ENCODE results near the gene LMNA.
A peak's percentile ranks its signal among the peaks of the same experiment; 100 is the strongest.

LMNA gene

DNA sequence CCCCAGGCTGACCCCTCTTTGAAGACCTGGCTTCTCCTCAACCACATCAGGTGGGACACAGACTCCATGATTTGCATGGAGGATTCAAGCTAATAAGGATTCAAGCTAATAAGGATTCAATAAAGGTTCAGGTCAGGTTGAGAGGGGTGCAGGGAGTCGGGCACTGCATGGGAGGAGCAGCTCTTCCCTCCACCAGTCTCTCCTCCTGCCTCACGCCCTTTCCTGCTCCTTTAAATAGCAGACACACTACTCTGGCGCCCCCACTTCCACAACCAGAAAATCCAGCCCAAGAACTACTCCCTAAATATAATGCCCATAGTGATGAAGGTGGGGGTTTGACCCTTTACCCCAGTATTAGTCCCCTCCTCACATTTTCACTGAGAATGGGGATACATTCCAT, 39.3 kb upstream of the LMNA start:
- TF ChIP-seq EP300 (IDR thresholded peaks at IDR 0.05; ENCODE audit: borderline replicate concordance) (peak; percentile 41; the same call in 1 of the 2 replicates), NFIC (IDR thresholded peaks at IDR 0.05) (no peak), TCF12 (IDR thresholded peaks at IDR 0.05; ENCODE audit: low read depth) (no peak), YY1 (IDR thresholded peaks at IDR 0.05; ENCODE audit: low read depth) (no peak), FOXM1 (IDR thresholded peaks at IDR 0.05; ENCODE audit: borderline replicate concordance, low read depth) (no peak), RAD21 (IDR thresholded peaks at IDR 0.05; ENCODE audit: low read depth) (peak; percentile 33; the same call in 1 of the 2 replicates), CREB1 (IDR thresholded peaks at IDR 0.05; ENCODE audit: low read depth) (no peak), EGR1 (IDR thresholded peaks at IDR 0.05) (no peak), CEBPB (IDR thresholded peaks at IDR 0.05) (no peak), TAF1 (IDR thresholded peaks at IDR 0.05; ENCODE audit: low read depth) (no peak), ZBTB7A (IDR thresholded peaks at IDR 0.05; ENCODE audit: low read depth) (no peak)
- TF ChIP-seq, protein P1, sequence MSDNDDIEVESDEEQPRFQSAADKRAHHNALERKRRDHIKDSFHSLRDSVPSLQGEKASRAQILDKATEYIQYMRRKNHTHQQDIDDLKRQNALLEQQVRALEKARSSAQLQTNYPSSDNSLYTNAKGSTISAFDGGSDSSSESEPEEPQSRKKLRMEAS (IDR thresholded peaks at IDR 0.05), result no peak
- TF ChIP-seq, protein P2, sequence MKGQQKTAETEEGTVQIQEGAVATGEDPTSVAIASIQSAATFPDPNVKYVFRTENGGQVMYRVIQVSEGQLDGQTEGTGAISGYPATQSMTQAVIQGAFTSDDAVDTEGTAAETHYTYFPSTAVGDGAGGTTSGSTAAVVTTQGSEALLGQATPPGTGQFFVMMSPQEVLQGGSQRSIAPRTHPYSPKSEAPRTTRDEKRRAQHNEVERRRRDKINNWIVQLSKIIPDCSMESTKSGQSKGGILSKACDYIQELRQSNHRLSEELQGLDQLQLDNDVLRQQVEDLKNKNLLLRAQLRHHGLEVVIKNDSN (IDR thresholded peaks at IDR 0.05), result no peak
- TF ChIP-seq, protein P3, sequence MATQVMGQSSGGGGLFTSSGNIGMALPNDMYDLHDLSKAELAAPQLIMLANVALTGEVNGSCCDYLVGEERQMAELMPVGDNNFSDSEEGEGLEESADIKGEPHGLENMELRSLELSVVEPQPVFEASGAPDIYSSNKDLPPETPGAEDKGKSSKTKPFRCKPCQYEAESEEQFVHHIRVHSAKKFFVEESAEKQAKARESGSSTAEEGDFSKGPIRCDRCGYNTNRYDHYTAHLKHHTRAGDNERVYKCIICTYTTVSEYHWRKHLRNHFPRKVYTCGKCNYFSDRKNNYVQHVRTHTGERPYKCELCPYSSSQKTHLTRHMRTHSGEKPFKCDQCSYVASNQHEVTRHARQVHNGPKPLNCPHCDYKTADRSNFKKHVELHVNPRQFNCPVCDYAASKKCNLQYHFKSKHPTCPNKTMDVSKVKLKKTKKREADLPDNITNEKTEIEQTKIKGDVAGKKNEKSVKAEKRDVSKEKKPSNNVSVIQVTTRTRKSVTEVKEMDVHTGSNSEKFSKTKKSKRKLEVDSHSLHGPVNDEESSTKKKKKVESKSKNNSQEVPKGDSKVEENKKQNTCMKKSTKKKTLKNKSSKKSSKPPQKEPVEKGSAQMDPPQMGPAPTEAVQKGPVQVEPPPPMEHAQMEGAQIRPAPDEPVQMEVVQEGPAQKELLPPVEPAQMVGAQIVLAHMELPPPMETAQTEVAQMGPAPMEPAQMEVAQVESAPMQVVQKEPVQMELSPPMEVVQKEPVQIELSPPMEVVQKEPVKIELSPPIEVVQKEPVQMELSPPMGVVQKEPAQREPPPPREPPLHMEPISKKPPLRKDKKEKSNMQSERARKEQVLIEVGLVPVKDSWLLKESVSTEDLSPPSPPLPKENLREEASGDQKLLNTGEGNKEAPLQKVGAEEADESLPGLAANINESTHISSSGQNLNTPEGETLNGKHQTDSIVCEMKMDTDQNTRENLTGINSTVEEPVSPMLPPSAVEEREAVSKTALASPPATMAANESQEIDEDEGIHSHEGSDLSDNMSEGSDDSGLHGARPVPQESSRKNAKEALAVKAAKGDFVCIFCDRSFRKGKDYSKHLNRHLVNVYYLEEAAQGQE (IDR thresholded peaks at IDR 0.05; ENCODE audit: low read depth), result no peak

GRCh38 chr1:156075775-156076204, 38.7 kb upstream of the LMNA start:
- no peak for TF ChIP-seq YY1 (IDR thresholded peaks at IDR 0.05; ENCODE audit: low read depth)
- TF ChIP-seq TAF1 (IDR thresholded peaks at IDR 0.05; ENCODE audit: low read depth), result no peak
- TF ChIP-seq, protein P2 (IDR thresholded peaks at IDR 0.05), result no peak
- no peak for TF ChIP-seq TCF12 (IDR thresholded peaks at IDR 0.05; ENCODE audit: low read depth)
- TF ChIP-seq EP300 (IDR thresholded peaks at IDR 0.05; ENCODE audit: borderline replicate concordance), result no peak
- TF ChIP-seq CREB1 (IDR thresholded peaks at IDR 0.05; ENCODE audit: low read depth), result no peak
- no peak for TF ChIP-seq RAD21 (IDR thresholded peaks at IDR 0.05; ENCODE audit: low read depth)
- no peak for TF ChIP-seq FOXM1 (IDR thresholded peaks at IDR 0.05; ENCODE audit: borderline replicate concordance, low read depth)
- no peak for TF ChIP-seq CEBPB (IDR thresholded peaks at IDR 0.05)
- no peak for TF ChIP-seq EGR1 (IDR thresholded peaks at IDR 0.05)
- TF ChIP-seq, protein P3 (IDR thresholded peaks at IDR 0.05; ENCODE audit: low read depth), result no peak
- no peak for TF ChIP-seq TEAD4 (IDR thresholded peaks at IDR 0.05)
- TF ChIP-seq NFIC (IDR thresholded peaks at IDR 0.05), result no peak
- TF ChIP-seq, protein P1 (IDR thresholded peaks at IDR 0.05), result no peak
- TF ChIP-seq ZBTB7A (IDR thresholded peaks at IDR 0.05; ENCODE audit: low read depth), result no peak

- no peak for TF ChIP-seq TAF1 (IDR thresholded peaks at IDR 0.05; ENCODE audit: low read depth)
- TF ChIP-seq NFIC (IDR thresholded peaks at IDR 0.05), result no peak
- TF ChIP-seq RAD21 (IDR thresholded peaks at IDR 0.05; ENCODE audit: low read depth), result no peak
Observed at GRCh38 chr1:156076609-156077429, 37.7 kb upstream of the LMNA start.

DNA sequence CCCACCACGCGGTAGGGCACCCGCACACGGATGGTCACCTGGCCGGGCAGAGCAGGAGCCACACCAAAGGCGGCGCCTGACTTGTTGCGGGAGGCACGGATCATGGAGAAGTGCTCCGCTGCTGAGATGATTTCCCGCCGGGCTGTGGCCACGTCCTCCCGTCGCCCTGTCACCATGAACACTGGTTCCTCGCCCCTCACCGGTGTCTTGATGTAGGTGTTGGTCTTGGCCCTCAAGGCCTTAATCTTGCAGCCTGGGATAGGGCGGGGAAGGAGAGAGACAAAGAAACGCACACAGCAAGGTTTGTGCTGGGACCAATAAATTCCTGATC, 37.1 kb upstream of the LMNA start:
- no peak for TF ChIP-seq TAF1 (IDR thresholded peaks at IDR 0.05; ENCODE audit: low read depth)
- no peak for TF ChIP-seq EP300 (IDR thresholded peaks at IDR 0.05; ENCODE audit: borderline replicate concordance)
- TF ChIP-seq CREB1 (IDR thresholded peaks at IDR 0.05; ENCODE audit: low read depth), result no peak
- TF ChIP-seq FOXM1 (IDR thresholded peaks at IDR 0.05; ENCODE audit: borderline replicate concordance, low read depth), result no peak
- no peak for TF ChIP-seq YY1 (IDR thresholded peaks at IDR 0.05; ENCODE audit: low read depth)
- TF ChIP-seq, protein P1 (IDR thresholded peaks at IDR 0.05), result no peak
- TF ChIP-seq RAD21 (IDR thresholded peaks at IDR 0.05; ENCODE audit: low read depth), result no peak
- no peak for TF ChIP-seq TEAD4 (IDR thresholded peaks at IDR 0.05)
- TF ChIP-seq, protein P3 (IDR thresholded peaks at IDR 0.05; ENCODE audit: low read depth), result no peak
- no peak for TF ChIP-seq ZBTB7A (IDR thresholded peaks at IDR 0.05; ENCODE audit: low read depth)
- TF ChIP-seq TCF12 (IDR thresholded peaks at IDR 0.05; ENCODE audit: low read depth), result no peak
- TF ChIP-seq, protein P2 (IDR thresholded peaks at IDR 0.05), result no peak
- no peak for TF ChIP-seq CEBPB (IDR thresholded peaks at IDR 0.05)
- TF ChIP-seq EGR1 (IDR thresholded peaks at IDR 0.05), result no peak
- TF ChIP-seq NFIC (IDR thresholded peaks at IDR 0.05), result no peak

All from Ishikawa (cell line).